ENCODE measurements around the gene GGCX.

Gene GGCX

GRCh38 chr2:85538507-85539360 is 22.6 kb downstream of the GGCX start, which contains the start of gene MAT2A (continued):
- TF ChIP-seq PRDM4 (tag by site-specific recombination; IDR thresholded peaks at IDR 0.05), result no peak
- no peak for TF ChIP-seq ZNF112 (tag by site-specific recombination; IDR thresholded peaks at IDR 0.05)
- TF ChIP-seq IKZF3 (tag by site-specific recombination; IDR thresholded peaks at IDR 0.05), result peak; percentile 93
- TF ChIP-seq ZNF48 (tag by site-specific recombination; IDR thresholded peaks at IDR 0.05), result no peak
- no peak for TF ChIP-seq ZNF544 (tag by site-specific recombination; IDR thresholded peaks at IDR 0.05)
- TF ChIP-seq ZNF280C (tag by site-specific recombination; IDR thresholded peaks at IDR 0.05), result no peak
- no peak for TF ChIP-seq ZNF621 (tag by site-specific recombination; IDR thresholded peaks at IDR 0.05)
- no peak for TF ChIP-seq ZNF138 (tag by site-specific recombination; IDR thresholded peaks at IDR 0.05; ENCODE audit: borderline replicate concordance)
- TF ChIP-seq REST (tag by site-specific recombination; IDR thresholded peaks at IDR 0.05), result 0 out of 2 replicates have a peak, but pooled peaks have one; percentile 18
- no peak for TF ChIP-seq ZNF626 (tag by site-specific recombination; IDR thresholded peaks at IDR 0.05)
- no peak for TF ChIP-seq ZNF530 (tag by site-specific recombination; IDR thresholded peaks at IDR 0.05; ENCODE audit: low read depth)
- TF ChIP-seq ZNF514 (tag by site-specific recombination; IDR thresholded peaks at IDR 0.05), result no peak
- TF ChIP-seq GLI4 (tag by site-specific recombination; IDR thresholded peaks at IDR 0.05), result no peak
- TF ChIP-seq ZNF473 (tag by site-specific recombination; IDR thresholded peaks at IDR 0.05), result no peak
- no peak for TF ChIP-seq ZNF302 (tag by site-specific recombination; IDR thresholded peaks at IDR 0.05; ENCODE audit: low read depth)
- peak; percentile 37; the same call in 1 of the 2 replicates for TF ChIP-seq ZBTB44 (tag by site-specific recombination; IDR thresholded peaks at IDR 0.05)
- no peak for TF ChIP-seq ZNF146 (tag by site-specific recombination; IDR thresholded peaks at IDR 0.05)
- TF ChIP-seq ZNF449 (tag by site-specific recombination; IDR thresholded peaks at IDR 0.05), result no peak
- TF ChIP-seq ZNF488 (tag by site-specific recombination; IDR thresholded peaks at IDR 0.05), result no peak
- TF ChIP-seq INSM2 (tag by site-specific recombination; IDR thresholded peaks at IDR 0.05), result peak; percentile 34; the same call in 1 of the 2 replicates
- no peak for TF ChIP-seq PRDM1 (tag by site-specific recombination; IDR thresholded peaks at IDR 0.05)
- TF ChIP-seq ZNF311 (tag by site-specific recombination; IDR thresholded peaks at IDR 0.05; ENCODE audit: borderline replicate concordance), result no peak
- no peak for TF ChIP-seq ZNF211 (tag by site-specific recombination; IDR thresholded peaks at IDR 0.05; ENCODE audit: low read depth)

All from HEK293 (cell line).